ENCODE measurements around the gene ZBTB38. TPM values are rescaled to one million over a fixed set of nuclear protein-coding genes. Genes with fewer than 3 reads are reported as not detected.

Gene ZBTB38
- total and polyA plus RNA-seq, 2 donors (not counting 1 experiment from before 2014, with no cell fraction given): 96.0 to 191 TPM

- Histone ChIP-seq H3K4me1 (ENCODE audit: control insufficient read depth, extremely low read depth, insufficient read depth, low read length) (peaks cover 2% of the 10 kb centered on the region), H3K4me3 (replicated peaks in 1 of 4; ENCODE audit: control extremely low read depth in 1 of 4, insufficient read depth in 1 of 4, low read depth in 3 of 4, low read length in 4 of 4) (peak overlapping the region; percentile 30 to 98 (median 48)), H3K9ac (ENCODE audit: insufficient read depth, low read length) (peak overlapping the region; percentile 60), H3K27me3 (ENCODE audit: control insufficient read depth, insufficient read depth, low read length) (no peaks in the 10 kb centered on the region), H4K20me1 (ENCODE audit: control insufficient read depth, extremely low read depth, insufficient read depth, low read length) (no peaks in the 10 kb centered on the region), H3K9me3 (ENCODE audit: control insufficient read depth, insufficient read depth, low read depth, low read length) (no peaks in the 10 kb centered on the region), H2AFZ (ENCODE audit: low read length) (no peak overlapping the region), H3K36me3 (ENCODE audit: control insufficient read depth, insufficient read depth, low read length) (no peaks in the 10 kb centered on the region), H3K4me2 (ENCODE audit: extremely low read depth, insufficient read depth, low read length) (peak overlapping the region; percentile 75), H3K79me2 (ENCODE audit: control insufficient read depth, insufficient read depth, low read length) (peaks cover 70% of the 10 kb centered on the region), H3K27ac (ENCODE audit: insufficient read depth, low read length) (peak overlapping the region; percentile 88)
- TF ChIP-seq CTCF (conservative IDR thresholded peaks at IDR 0.05 in 1 of 2, IDR thresholded peaks at IDR 0.05 in 1 of 2; ENCODE audit: low read depth in 1 of 2, low read length in 2 of 2) (no peak), EZH2 (IDR thresholded peaks at IDR 0.05; ENCODE audit: low read length, missing control alignments) (no peak)
- peak; percentile 63 to 81 for DNase-seq (ENCODE audit: low read depth in 2 of 2)
These were observed 20.7 kb downstream of the ZBTB38 start for GRCh38 chr3:141388823-141389621.

GRCh38 chr3:141389703-141390102, 21.4 kb downstream of the ZBTB38 start:
- H3K4me1 ChIP-seq (ENCODE audit: control insufficient read depth, extremely low read depth, insufficient read depth, low read length): peaks cover 2% of the 10 kb centered on the region
- H3K4me2 ChIP-seq (ENCODE audit: extremely low read depth, insufficient read depth, low read length): peak overlapping the region; percentile 75
- H3K27me3 ChIP-seq (ENCODE audit: control insufficient read depth, insufficient read depth, low read length): no peaks in the 10 kb centered on the region
- H3K4me3 ChIP-seq (replicated peaks in 1 of 4; ENCODE audit: control extremely low read depth in 1 of 4, insufficient read depth in 1 of 4, low read depth in 3 of 4, low read length in 4 of 4): peak overlapping the region in 2 of 4 experiments; percentile 66 to 98
- H3K36me3 ChIP-seq (ENCODE audit: control insufficient read depth, insufficient read depth, low read length): no peaks in the 10 kb centered on the region
- no peak overlapping the region for H3K9ac ChIP-seq (ENCODE audit: insufficient read depth, low read length)
- H3K79me2 ChIP-seq (ENCODE audit: control insufficient read depth, insufficient read depth, low read length): peaks cover 69% of the 10 kb centered on the region
- no peaks in the 10 kb centered on the region for H3K9me3 ChIP-seq (ENCODE audit: control insufficient read depth, insufficient read depth, low read depth, low read length)
- DNase-seq (ENCODE audit: low read depth in 2 of 2): peak in 1 of 2 donors; percentile 74
- H3K27ac ChIP-seq (ENCODE audit: insufficient read depth, low read length): no peak overlapping the region
- H2AFZ ChIP-seq (ENCODE audit: low read length): no peak overlapping the region
- no peaks in the 10 kb centered on the region for H4K20me1 ChIP-seq (ENCODE audit: control insufficient read depth, extremely low read depth, insufficient read depth, low read length)
- no peak for TF ChIP-seq EZH2 (IDR thresholded peaks at IDR 0.05; ENCODE audit: low read length, missing control alignments)
- no peak for TF ChIP-seq CTCF (conservative IDR thresholded peaks at IDR 0.05 in 1 of 2, IDR thresholded peaks at IDR 0.05 in 1 of 2; ENCODE audit: low read depth in 1 of 2, low read length in 2 of 2)

GRCh38 chr3:141390747-141391146, 22.4 kb downstream of the ZBTB38 start:
- no peaks in the 10 kb centered on the region for H3K27me3 ChIP-seq (ENCODE audit: control insufficient read depth, insufficient read depth, low read length)
- TF ChIP-seq EZH2 (IDR thresholded peaks at IDR 0.05; ENCODE audit: low read length, missing control alignments): no peak
- no peak for TF ChIP-seq CTCF (conservative IDR thresholded peaks at IDR 0.05 in 1 of 2, IDR thresholded peaks at IDR 0.05 in 1 of 2; ENCODE audit: low read depth in 1 of 2, low read length in 2 of 2)
- H3K79me2 ChIP-seq (ENCODE audit: control insufficient read depth, insufficient read depth, low read length): peaks cover 66% of the 10 kb centered on the region
- no peaks in the 10 kb centered on the region for H3K36me3 ChIP-seq (ENCODE audit: control insufficient read depth, insufficient read depth, low read length)
- H3K4me1 ChIP-seq (ENCODE audit: control insufficient read depth, extremely low read depth, insufficient read depth, low read length): peaks cover 2% of the 10 kb centered on the region
- no peak overlapping the region for H3K27ac ChIP-seq (ENCODE audit: insufficient read depth, low read length)
- H3K4me2 ChIP-seq (ENCODE audit: extremely low read depth, insufficient read depth, low read length): no peak overlapping the region
- H3K4me3 ChIP-seq (replicated peaks in 1 of 4; ENCODE audit: control extremely low read depth in 1 of 4, insufficient read depth in 1 of 4, low read depth in 3 of 4, low read length in 4 of 4): no peak overlapping the region
- H2AFZ ChIP-seq (ENCODE audit: low read length): no peak overlapping the region
- no peaks in the 10 kb centered on the region for H3K9me3 ChIP-seq (ENCODE audit: control insufficient read depth, insufficient read depth, low read depth, low read length)
- H4K20me1 ChIP-seq (ENCODE audit: control insufficient read depth, extremely low read depth, insufficient read depth, low read length): no peaks in the 10 kb centered on the region
- no peak overlapping the region for H3K9ac ChIP-seq (ENCODE audit: insufficient read depth, low read length)
- DNase-seq (ENCODE audit: low read depth in 2 of 2): no peak
